HG02623 (cell line): ENCODE results near the gene ARL10.

Experiments used
- ATAC-seq: cut with Tn5 transposase; IDR thresholded peaks from one replicate; pipeline ENCODE4 v1.9.1; 2021; ENCODE audit warnings: moderate library complexity; ENCODE audit not compliant: unreplicated experiment

ARL10 gene

GRCh38 chr5:176410486-176411180, 45.3 kb downstream of the ARL10 start:
- no peak for ATAC-seq

GRCh38 chr5:176412517-176413254, 47.4 kb downstream of the ARL10 start:
- ATAC-seq = no peak

- ATAC-seq = no peak
These were observed 47.9 kb downstream of the ARL10 start for GRCh38 chr5:176413255-176413565.

GRCh38 chr5:176413709-176414191, 48.5 kb downstream of the ARL10 start:
- ATAC-seq = no peak

- ATAC-seq = no peak
These were observed 49.4 kb downstream of the ARL10 start for GRCh38 chr5:176414704-176415103.

GRCh38 chr5:176415240-176415951, 50.1 kb downstream of the ARL10 start:
- ATAC-seq = no peak

GRCh38 chr5:176415952-176416924, 51.0 kb downstream of the ARL10 start, which contains the start of gene CLTB:
Gene CLTB, minus strand, starts transcription at chr5:176416539. Its CDS starts 176 bp downstream, at chr5:176416363.
- peak; percentile 90 for ATAC-seq

- no peak for ATAC-seq
These were observed 51.7 kb downstream of the ARL10 start for GRCh38 chr5:176416965-176417364.

- ATAC-seq = no peak
These were observed 53.0 kb downstream of the ARL10 start for GRCh38 chr5:176418251-176418650.

- ATAC-seq = no peak
These were observed 54.8 kb downstream of the ARL10 start for GRCh38 chr5:176420086-176420485.

GRCh38 chr5:176420972-176421544, 55.8 kb downstream of the ARL10 start:
- ATAC-seq = no peak

- no peak for ATAC-seq
These were observed 58.9 kb downstream of the ARL10 start for GRCh38 chr5:176424181-176424580.

- no peak for ATAC-seq
These were observed 59.9 kb downstream of the ARL10 start for GRCh38 chr5:176425138-176425537.

GRCh38 chr5:176425791-176426190, 60.5 kb downstream of the ARL10 start:
- ATAC-seq = no peak

- ATAC-seq = no peak
These were observed 61.6 kb downstream of the ARL10 start for GRCh38 chr5:176426876-176427275.

GRCh38 chr5:176427971-176428370, 62.7 kb downstream of the ARL10 start:
- ATAC-seq = no peak

- no peak for ATAC-seq
These were observed 64.7 kb downstream of the ARL10 start for GRCh38 chr5:176429972-176430371.
